GM21515 (cell line): ENCODE measurements around the gene ARL10.
A peak's percentile ranks its signal among the peaks of the same experiment; 100 is the strongest.

ENCODE experiments used
- ATAC-seq: cut with Tn5 transposase; IDR thresholded peaks from one replicate; pipeline ENCODE4 v1.9.1; 2021; ENCODE audit not compliant: unreplicated experiment

ARL10 gene

DNA sequence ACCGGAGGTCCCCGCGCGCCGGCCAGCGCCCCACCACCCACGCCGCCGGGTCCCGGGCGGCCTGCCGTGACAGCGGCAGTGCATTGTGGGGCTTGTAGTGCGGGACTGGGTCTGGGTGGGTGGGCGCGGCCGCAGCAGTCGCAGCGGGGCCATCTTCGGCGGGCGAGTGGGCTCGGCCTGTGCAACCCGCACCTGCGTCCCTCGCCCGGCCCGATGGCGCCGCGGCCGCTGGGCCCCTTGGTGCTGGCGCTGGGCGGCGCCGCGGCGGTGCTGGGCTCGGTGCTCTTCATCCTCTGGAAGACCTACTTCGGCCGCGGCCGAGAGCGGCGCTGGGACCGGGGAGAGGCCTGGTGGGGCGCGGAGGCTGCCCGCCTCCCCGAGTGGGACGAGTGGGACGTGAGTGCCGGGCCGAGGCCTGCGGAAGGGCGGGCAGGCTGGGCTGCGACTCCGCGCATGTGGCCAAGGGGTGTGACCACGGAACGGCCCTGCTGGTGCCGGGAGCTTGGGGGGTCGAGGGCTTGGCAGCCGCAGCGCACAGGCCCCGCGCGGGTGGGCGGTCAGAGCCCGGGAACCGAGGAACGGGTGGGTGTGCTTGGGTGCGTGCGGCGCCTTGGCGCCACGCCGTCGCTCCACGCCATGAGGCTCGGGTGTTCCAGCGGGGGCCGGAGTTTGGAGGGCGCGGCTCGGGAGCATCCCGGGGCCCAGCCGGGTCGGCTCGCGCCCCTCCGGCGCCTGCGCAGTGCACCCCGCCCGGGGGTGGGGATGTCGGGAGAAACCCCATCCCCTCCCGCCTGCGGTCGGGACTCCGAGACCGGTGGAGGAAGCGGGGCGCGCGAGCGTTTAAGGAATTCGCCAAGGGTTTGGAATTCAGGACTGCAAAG lies at the start of gene ARL10:
TSS of gene ARL10 (plus strand) at position 137 of the 881 bp plus-strand sequence. CDS start at position 214, 77 bp downstream.
- peak; percentile 36 for ATAC-seq

GRCh38 chr5:176317534-176318374 lies 47.5 kb upstream of the ARL10 start:
- ATAC-seq: no peak

DNA sequence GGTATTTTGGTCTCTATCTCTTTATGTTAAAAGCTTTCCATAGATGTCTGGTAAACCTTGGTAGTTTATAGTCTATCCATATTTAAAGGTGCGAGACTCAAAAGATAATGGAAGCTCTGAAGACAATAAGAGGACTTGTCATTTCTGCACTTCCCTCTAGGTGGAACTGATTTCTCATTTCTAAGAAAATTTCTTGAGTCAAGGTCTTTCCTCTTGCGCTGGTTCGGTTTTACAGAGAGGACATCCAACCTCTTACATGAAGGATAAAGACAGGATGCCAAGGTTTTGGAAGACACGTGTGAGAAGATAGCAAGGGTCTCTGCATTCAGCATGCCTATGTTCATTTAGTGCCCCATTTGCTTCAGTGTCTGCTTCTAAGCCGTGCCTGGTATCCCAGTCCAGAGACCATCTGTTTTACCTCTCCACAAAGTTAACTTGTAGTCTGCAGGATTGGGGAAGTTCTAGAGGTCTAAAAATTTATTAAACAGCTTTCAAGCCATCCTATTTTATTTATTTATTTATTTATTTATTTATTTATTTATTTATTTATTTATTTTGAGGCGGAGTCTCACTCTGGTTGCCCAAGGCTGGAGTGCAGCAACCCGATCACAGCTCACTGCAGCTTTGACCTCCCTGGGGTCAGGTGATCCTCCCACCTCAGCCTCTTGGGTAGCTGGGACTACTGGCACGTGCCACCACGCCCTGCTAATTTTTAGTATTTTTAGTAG lies 45.3 kb upstream of the ARL10 start:
- no peak for ATAC-seq

- ATAC-seq: no peak
These were observed 44.7 kb upstream of the ARL10 start for GRCh38 chr5:176320577-176320976.

DNA sequence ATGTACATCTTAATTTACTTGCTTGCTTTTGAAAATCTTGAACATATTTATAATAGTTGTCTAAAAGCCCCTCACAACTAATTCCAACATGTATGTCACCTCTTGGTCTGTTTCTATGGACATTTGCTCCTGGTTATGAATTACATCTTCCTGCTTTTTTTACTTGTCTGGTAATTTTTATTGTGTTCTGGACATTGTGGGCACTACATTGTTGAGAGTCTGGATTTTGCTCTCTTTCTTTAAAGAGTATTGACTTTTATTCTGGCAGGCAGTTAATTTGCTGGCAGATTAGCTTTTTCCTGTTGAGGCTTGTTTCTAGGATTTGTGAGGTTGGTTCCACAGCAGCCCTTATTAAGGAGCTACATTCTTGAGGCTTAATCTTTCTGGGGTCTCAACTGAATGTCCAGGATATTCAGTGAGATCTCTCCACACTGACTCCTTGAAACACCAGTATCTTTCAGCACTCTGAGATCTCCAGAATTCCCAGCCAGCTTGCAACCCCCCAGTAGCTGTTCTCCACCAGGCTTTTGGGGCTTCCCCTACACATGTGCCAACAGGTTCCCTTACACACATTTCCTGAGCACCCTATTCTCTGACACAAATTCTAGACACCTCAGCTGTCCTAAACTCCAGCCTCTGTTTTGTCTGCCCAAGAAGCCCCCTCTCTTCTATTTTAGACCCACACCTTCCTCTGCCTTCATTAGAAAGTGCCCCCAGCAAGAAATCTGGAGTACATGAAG lies 31.1 kb upstream of the ARL10 start:
- ATAC-seq: no peak

- no peak for ATAC-seq
These were observed 27.4 kb upstream of the ARL10 start for GRCh38 chr5:176337913-176338312.

- no peak for ATAC-seq
These were observed 26.0 kb upstream of the ARL10 start for GRCh38 chr5:176339304-176339703.

GRCh38 chr5:176341325-176342157 lies 23.7 kb upstream of the ARL10 start:
- no peak for ATAC-seq

GRCh38 chr5:176342158-176342483 lies 23.2 kb upstream of the ARL10 start:
- ATAC-seq: no peak

DNA sequence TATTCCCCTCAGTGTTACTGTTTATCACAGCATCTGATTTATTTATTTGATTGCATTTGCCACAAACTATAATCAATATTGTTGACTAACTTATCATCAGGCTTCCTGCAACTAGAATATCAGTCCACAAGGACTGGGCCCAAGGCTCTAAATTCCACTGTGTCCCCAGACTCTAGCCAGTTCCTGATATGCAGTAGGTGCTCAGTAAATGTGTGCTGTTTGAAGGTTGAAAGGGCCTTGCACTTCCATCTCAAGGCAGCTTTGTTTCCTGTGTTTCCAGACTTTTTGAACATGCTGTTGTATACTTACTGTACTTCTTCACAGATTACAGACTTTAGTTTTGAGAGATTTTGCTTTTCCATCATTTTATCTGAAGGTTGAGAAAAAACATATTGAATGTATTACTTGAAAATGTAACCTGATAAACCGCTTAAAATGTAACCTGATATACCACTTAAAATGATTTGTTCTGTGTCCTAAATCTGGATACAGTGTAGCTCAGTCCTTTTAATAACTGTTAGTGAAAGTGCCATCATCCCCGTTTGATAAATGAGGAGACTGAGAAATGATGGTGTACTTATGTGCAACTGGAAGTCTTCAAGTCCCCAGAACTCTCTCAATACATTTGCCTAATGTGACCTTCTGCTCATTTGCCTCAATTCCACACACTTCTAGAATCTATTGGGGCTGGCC lies 22.4 kb upstream of the ARL10 start:
- no peak for ATAC-seq

DNA sequence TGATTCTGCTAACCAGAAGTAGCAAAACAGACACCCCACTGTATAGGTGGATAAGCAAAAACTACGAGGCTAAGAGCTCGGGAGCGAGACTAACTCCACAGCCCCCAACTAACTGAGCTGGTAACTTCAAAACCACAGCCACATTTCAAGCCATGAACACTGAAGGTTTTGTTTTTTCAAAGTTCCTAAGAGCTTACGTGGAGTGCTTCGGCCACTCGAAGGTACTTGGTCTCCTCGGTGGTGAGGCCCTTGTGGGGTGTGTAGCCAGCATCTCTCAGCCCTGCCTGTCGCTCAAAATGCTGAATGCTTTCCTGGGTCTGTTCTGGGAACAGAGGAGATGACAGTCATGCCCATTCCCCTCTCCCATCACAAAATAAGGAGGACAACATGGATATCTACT lies 14.9 kb upstream of the ARL10 start:
- no peak for ATAC-seq

DNA sequence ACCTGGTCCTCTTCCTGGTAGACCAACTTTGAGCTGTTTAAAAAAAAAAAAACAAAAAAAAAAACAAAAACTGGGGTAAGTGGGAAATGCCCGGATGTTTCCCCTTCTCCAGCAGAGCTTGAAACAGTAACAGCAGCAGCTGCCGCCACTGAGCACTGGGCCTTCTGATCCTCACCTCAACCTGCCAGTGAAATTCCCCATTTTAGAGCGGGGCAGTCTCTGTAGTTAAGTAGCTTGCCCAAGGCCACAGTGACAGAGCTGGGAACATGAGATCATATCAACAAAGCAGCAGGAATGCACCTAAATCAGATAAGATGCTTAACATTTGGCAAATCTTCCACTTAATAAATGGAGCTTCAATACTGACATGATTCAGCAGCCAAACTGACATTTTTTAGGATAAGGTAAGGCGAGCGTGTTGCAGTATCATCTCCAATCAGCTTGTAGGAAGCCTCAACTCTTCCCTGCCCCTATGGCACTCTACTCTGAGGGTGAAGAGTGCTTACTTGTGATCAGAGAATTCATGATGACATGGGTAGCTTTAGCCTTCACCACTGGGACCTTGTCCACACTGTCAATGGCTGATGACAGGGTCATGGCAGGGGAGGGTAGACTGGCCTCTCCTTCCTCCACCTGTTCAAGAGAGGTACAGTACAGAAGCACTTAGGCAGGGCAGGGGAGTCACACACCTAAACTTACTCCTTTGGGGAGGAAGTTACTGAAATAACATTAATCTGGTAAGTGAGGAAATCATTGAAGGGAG lies 13.0 kb upstream of the ARL10 start:
- no peak for ATAC-seq

- no peak for ATAC-seq
These were observed 11.8 kb upstream of the ARL10 start for GRCh38 chr5:176353533-176353932.

DNA sequence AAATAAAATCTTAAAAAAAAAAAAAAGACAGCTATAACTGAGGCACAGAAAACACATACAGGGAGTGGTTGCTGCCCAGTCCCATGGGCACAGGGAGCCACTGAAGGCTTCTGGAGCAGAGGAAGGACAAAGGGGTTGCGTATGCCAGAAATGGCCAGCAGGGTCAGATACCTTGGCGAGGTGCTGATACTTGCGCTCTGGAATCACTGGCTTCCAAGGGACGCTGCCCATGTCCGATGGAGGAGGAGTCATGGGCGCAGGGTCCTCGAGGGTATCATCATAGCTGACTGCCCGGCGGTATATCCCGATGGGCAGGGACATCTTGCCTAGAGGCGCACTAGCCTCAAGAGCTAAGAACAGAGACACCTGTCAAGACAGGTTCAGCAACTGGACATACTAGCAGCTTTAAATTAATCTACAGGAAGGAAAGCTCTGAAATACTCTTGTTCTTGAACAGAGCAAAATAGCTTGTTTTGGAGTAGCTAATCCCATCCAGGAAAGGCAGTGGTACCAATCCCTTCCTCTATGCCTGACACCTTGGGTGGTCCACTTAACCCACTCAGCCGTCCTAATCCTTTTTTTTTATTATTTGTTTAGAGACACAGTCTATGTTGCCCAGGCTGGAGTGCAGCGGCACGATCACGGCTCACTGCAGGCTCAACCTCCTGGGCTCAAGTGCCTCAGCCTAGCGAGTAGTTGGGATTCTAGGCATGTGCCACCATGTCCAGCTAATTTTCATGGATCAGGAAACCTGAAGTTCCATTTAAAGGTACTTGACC lies 9.7 kb upstream of the ARL10 start:
- ATAC-seq: no peak

- ATAC-seq: no peak
These were observed 9.1 kb upstream of the ARL10 start for GRCh38 chr5:176356179-176356566.

GRCh38 chr5:176359658-176360057 lies 5.6 kb upstream of the ARL10 start:
- ATAC-seq: no peak

GRCh38 chr5:176360894-176361436 lies 4.3 kb upstream of the ARL10 start:
- ATAC-seq: no peak
